ENCODE measurements around the gene SOX1.

DNA sequence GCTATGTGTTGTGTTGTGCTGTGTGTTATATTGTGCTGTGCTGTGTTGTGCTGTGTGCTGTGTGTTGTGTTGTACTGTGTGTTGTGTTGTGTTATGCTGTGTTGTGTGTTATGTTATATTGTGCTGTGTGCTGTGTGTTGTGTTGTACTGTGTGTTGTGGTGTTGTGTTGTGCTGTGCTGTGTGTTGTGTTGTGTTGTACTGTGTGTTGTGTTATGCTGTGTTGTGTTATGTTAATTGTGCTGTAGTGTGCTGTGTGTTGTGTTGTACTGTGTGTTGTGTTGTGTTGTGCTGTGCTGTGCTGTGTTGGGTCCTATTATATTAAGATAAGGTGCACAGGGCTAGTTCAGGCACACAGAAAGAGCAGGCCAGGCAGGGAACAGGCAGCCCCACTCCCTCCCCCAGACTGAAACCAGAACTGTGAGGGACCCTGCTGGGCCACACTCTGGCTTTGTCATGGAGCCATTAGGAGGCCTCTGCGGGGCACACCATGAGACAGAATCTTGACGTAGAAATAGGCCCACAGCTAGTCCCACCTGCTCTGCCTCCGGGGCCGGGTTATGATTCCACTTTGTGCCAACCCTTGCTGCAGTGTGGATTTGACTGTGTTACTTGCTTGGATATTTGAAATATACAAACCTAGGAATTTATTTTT is 12.1 kb downstream of the SOX1 start:
- TF ChIP-seq, protein P1, sequence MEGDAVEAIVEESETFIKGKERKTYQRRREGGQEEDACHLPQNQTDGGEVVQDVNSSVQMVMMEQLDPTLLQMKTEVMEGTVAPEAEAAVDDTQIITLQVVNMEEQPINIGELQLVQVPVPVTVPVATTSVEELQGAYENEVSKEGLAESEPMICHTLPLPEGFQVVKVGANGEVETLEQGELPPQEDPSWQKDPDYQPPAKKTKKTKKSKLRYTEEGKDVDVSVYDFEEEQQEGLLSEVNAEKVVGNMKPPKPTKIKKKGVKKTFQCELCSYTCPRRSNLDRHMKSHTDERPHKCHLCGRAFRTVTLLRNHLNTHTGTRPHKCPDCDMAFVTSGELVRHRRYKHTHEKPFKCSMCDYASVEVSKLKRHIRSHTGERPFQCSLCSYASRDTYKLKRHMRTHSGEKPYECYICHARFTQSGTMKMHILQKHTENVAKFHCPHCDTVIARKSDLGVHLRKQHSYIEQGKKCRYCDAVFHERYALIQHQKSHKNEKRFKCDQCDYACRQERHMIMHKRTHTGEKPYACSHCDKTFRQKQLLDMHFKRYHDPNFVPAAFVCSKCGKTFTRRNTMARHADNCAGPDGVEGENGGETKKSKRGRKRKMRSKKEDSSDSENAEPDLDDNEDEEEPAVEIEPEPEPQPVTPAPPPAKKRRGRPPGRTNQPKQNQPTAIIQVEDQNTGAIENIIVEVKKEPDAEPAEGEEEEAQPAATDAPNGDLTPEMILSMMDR (IDR thresholded peaks at IDR 0.05; ENCODE audit: poor library complexity): no peak
- TF ChIP-seq EZH2 (IDR thresholded peaks at IDR 0.05; ENCODE audit: borderline replicate concordance): no peak

All from hepatocyte (in vitro differentiated cells).